ENCODE data around the gene MCTP1.
A peak's percentile ranks its signal among the peaks of the same experiment; 100 is the strongest.

The MCTP1 gene

DNA sequence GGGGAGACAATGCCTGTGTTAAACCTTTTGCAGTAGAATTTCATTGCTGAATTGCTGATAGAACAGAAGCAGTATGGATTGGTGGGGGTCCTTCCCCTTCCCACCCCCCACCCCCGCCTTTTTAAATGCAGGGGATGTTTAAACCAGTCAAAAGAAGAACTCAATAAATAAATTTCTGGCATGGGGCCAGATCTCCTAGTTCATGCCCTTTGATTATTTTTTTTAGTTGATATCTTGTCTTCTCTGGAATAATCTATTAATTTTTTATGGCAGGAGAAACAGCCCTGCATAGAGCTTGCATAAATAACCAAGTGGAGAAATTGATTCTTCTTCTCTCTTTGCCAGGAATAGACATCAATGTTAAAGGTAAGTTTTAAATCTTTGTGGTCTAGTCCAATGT, 593.6 kb downstream of the MCTP1 start:
- peak in 1 of 3 experiments; percentile 46 for DNase-seq

DNA sequence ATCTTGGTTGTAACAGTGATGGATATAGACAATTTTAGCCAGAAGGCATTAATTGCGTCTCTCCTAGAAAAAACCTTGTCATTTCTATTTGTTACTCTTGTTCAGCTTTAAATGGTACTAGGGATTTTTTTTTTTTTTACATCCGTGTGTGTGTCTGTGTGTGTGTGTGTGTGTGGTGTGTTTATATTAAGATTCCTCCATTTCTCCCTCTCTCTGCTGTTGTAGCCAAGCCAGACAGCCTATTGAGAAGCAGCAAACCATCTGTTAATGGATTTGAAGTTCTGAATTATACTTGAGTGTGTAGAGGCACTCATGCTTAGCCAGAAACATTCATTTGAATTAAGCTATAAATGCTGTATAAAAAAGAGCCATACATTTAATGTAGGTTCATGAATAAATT, 594.1 kb downstream of the MCTP1 start:
- peak in 2 of 3 experiments; percentile 53 to 90 for DNase-seq

DNA sequence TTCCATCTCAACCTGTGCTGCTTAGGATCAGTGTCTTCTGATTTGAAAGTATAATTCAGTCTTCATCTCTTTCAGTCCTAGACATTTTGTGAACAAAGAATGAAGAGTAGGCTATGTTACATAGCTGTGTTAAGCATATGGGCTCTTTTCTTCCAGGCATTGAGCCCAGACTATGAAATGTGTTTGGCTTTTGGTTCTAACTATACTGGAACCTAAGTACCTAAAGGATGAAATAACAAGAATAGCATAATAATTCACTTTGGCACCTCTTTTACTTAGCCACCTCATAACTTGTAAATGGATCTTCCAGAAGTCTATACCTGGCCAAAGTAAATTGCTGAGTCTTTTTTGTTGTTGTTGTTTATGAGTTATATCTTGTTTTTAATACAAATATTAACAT, 595.0 kb downstream of the MCTP1 start:
- no peak for DNase-seq

DNA sequence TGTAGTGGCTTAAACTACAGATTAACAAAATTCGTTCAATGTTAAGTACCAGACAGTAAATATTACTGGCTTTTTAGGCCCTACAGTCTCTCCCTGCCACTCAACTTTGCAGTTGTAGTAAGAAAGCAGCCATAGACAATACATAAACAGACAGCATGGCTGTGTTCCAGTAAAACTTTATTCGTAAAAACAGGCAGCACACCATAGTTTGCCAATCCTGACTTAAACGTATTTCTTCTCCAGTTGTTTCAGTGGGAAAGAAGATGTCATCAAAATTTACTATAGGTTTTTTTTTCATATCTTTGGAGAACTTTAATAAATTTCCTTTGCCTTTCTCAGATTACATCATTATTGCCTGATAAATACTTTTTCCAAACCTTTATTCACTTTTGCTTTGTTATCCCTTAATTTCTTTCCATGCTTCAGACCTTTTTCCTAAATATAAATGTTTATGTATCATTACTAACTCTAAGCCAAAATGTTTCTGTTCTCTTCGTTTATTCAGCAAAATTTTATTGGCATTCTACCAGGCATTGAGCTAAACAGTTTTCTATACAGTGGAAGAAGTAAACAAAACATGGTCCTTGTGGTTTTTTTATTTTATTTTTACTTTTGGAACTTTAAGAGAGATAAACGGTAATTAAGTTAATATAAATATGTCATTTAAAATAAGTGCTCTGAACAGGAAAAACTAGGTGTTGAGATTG, 601.9 kb downstream of the MCTP1 start:
- no peak for DNase-seq

DNA sequence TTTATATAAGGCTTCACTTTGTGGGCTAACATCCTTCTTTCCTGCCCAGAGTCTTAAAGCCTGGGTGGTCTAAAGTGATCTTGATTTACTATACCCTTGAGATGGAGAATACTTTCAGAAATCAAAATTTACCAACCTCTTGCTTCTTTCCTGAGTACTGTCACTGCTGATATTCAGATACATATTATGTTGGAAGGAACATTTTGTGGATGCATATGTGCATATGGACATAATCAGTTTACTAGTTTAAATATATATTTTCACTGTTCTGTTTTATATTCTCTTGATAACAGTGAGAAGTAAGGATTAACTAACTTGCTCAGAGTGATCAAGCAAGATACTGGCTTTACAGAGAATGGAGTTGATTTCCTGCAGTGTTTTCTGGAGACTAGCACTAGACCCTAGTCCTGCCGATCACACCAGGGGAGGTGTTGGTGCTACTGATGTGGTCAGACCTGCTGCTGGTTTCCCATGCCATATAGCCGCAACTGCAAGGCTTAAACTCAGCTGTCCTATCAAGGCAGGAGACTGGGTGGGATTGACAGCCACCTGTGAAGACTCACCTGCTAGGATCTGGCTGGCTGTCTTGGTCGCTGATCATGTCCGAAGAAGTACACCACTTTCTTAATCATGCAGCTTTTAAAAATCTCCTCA, 608.8 kb downstream of the MCTP1 start:
- no peak for DNase-seq

DNA sequence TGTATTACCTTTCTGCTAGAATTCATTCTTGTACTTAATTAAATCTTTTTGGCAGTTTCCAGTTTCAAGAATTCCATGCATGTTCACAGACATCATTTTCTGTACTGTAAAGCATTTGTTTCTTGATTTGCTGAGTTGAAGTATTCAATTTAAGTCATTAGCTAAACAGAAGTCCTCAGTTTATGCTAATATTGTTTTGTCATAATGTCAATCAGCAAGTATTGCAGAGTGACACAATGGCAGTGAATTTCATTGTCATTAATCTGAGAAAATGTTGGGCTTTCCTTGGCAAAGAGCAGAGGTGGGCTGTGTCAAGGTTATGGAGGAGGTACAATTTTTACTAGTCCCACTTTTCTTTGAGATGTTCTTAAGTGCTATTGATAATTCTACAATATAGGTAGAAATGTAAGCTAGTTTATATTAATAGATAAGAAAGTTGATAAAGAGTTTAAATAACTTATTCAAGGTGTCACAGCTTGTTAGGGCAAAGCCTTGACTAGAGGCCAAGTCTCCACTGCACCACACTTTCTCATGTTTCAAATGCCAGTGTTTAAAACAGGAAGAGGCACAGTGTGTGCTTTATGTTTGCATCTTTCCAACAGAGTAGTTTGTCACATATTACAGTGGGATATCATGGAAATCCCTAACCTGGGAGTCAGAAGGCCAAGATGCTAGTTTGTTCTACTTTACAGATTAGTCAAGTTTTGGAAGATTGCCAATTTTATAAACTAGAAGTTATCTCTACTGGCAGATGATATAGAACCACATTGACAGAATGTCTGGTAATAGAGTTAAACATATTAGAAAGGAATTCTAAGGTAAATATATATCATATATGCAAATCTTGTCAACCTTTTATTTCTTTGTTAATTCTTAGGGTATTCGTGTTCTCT, 610.2 kb downstream of the MCTP1 start:
- DNase-seq: no peak

DNA sequence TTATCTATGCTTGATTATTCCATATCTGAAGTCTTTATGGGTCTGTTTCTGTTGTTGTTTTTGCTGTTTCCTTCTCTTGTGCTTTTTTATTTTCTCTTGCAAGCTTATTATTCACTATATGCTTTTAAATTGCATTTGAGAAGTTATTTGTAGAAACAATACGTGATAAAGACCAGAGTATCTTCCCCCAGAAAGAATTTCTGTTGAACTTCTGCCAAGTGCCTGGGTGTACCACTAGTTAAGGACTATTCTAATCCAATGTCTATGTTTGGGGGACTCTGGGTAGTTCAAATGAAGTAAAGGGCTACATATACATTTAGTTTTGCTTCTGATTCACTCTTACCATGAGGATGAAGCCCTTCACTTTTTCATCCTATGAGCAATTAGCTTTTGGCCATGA, 612.1 kb downstream of the MCTP1 start:
- no peak for DNase-seq

DNA sequence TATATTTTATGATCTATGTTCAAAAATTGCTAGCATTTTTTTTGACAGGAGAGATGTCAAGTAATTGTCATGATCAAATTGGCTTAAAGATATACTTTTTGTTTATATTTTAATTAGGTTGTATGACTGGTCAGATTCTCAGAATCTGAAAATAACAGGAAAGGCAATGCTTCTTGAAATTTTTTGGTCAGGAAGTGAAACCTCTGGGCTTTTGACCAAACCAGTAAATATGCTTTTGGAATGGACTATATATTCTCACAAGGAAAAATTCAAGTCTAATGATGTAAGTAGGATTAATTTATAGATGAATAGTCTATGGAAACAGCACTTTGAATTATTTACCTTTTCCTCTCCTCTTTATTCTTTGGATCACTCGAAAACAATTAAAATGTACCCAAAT, 614.2 kb downstream of the MCTP1 start:
- DNase-seq: no peak

DNA sequence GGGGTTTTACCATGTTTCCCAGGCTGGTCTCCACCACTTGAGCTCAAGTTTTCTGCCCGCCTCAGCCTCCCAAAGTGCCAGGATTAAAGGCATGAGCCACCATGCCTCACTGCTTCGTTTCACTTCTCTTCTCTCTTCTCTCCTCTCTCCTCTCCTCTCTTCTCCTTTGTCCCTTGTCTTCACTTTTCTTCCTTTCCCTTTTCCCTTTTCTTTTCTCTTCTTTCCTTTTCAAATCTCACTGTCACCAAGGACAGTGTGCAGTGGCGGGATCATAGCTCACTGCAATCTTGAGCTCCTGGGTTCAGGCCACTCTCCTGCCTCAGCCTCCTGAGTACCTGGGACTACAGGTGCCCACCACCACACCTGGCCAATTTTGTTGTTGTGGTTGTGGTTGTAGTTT, 617.0 kb downstream of the MCTP1 start:
- no peak for DNase-seq

DNA sequence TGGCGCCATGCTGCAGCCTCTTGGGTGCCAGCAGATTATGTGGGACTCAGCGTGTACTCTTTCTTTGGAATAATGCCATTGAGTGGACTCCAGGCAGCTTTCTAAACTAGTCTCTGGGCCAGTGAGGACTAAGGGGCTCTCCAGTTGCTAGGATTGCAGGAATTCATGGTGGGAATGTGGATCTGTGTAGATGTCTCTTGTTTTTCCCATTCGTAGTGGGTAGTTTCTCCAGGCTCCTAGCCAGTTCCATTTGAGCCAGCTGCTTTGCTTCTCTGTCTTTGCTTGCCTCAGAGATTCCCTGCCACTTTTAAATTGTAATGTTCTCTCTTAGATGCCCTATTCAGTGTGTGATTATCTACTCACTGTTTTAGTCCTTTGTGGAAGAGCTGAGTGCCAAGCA, 623.8 kb downstream of the MCTP1 start:
- DNase-seq: no peak

DNA sequence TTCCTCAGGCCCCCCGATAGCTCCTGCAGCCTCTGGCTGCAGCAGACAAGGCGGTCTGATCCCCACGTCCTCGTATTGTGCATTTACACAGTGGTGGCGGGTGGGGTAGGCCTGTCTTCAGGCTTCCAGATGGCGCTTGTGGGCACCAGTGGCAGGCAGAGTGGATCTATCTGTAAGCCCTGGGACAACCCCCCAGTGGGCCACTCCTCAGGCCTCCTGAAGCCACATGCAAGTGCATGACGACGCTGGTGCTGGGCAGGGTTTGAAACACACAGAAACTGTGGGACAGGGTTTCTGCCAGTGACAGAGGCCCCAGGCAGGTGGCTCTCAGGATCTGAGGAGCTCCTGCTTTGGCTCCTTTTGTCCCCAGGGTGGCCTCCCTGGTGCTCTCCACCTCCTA, 624.4 kb downstream of the MCTP1 start:
- DNase-seq: no peak

DNA sequence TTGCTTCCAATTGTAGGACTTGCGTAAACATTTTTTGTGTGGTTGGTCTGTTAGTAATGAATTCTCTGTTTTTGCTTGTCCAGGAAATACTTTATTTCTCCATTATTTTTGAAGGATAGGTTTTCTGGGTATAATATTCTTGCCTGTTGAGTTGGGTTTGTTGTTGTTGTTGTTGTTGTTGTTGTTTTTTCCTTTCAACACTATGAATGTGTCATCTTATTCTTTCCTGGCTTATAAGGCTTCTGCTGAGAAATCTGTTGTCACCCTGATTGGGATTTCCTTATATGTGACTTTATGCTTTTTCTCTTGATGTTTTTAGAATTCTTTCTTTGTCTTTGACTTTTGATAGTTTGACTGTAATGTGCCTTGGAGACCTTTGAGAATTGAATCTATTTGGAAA, 626.6 kb downstream of the MCTP1 start:
- DNase-seq: no peak

All from NCI-H1417 (cell line).